GM19452 (cell line): ENCODE results near the gene KCNF1.

ENCODE experiments used
- ATAC-seq: cut with Tn5 transposase; IDR thresholded peaks from one replicate; pipeline ENCODE4 v1.9.1; 2021; ENCODE audit not compliant: unreplicated experiment

Gene KCNF1

DNA sequence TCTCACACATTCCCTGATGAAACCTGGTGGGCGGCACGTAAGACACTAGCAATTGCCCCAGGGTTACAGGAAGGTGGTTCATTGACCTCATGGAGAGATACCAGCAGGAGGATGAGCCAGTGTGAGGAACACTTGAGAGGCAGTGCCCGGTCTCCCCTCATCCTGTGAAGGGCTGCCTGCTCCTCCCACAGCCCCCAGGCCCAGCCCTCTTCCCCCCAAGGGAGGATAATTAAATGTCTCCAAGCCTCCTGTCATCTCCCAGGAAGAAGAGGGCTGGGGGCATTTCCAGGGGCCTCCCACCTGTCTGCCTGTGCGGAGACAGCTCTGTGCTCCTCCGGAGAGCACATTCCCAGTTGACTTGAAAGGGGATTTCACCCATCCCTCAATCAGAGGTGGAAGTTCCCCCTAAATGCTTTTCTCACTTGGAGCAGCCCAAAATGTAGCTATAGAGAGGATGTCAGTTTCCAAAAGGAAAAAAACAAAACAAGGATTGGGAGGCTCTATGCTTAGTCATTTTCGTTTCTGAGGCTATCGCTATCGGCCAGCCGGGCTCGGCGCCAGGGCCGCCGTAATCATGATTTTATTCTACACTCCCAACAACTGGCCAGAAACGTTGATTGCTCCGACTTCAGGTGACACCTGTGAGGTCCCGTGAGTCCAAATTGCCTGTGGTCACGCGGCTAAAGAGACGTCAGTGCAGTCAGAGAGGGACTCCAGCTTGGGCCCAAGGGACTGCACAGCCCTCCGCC is 7.1 kb downstream of the KCNF1 start:
- no peak for ATAC-seq

DNA sequence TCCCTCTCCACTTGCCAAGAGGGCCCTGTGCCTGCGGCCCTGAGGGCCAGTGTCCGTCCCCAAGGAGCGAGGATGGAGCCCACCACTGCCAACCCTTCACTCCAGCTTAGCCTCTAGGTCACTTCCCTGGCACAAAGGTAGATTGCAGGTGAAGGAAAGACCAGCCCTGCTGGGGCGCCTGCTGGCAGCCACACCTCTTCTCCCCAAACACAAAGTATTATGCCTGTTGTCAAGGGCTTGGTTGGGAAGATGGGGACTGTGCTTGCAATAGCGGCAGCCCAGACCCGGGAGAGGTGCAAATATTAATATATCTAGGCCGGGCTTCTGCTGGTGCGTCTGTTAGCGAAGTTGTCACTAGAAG is 7.7 kb downstream of the KCNF1 start:
- ATAC-seq = no peak

DNA sequence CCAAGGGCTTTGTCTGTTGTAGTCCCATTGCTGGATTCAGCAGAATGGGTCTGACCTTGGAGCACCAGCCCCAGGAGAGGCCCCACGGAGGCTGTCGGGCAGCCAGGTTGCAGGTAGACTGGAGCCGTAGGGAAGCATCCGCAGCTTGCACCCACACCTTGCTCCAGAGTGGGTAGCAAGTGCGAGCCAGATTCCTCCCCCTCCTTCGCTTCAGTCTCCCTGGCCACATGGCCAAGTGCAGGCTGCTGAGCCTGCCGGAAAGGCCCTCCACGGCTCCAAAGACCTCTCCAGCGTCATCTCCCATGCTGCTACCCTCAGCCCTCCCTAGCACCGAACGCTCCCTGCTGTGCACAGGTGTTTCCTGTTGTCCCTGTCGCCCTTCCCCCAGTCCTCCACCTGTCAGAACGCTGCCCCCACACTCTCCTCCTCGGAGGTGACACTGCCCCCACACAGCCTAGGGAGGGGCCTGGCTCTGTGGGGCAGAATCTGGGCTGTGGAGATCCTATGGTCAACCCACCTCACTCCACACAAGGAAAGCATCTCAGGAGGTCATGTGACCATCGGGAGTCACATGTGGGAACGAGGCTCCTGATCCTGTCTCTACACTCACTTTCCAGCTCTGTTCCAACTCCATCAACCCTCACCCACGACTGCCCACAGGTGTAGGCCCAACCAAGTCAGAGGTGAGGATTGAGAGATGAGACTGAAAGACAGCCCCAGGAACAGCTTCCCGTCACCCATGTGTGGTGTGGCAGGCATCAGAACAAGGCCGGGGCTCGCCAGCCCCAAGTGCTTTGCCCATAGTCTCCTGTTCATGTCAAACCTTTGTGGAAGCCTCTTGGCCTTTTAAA is 8.3 kb downstream of the KCNF1 start:
- no peak for ATAC-seq

DNA sequence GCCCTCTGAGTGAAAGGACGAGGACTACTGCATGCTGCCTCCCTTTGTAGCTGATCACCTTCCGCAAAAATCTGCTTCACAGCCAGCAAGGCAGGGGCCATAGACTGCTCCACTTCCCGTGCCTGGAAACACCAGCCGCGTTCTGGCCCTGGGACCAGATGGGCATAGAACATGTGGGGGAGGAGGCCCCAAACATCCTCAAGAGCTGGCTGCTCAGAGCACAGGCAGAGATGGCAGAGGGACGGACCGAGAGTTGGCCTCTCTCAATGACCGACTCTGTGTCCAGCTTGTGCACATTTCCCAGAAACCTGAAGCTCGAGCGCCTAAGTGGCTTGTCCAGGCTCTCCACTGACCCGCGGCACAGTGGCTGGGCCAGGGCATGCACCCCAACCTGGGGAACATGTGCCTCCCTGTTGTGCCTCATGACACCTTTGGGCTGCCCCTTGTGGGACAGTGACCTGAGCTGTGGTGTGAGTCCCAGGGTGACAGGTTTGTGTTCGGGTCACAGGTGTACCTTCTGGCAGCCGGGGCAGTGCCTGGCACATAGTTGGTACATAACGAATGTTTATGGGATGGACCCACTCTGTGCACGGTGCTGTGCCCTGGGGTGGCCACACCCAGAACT is 9.1 kb downstream of the KCNF1 start:
- ATAC-seq = no peak

DNA sequence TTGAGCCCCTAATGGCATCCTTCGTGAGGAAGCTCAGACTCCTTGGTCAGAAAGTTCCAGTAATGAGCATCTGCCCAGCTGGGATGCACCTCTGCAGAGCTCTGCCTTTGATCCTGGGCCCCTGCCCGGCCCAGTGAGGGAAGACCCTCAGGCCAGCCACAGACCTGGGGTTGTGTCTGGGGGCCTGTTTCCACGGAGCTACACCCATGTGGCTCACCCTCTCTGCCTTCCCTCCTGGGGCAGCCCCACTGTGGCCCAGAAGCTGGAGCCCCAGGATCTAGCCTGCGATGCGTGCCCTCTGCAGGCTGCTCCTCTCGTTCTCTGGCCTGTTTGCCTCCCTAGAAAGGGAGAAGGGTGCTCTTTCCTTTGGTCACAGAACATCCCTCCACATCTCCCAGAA is 9.8 kb downstream of the KCNF1 start:
- no peak for ATAC-seq

DNA sequence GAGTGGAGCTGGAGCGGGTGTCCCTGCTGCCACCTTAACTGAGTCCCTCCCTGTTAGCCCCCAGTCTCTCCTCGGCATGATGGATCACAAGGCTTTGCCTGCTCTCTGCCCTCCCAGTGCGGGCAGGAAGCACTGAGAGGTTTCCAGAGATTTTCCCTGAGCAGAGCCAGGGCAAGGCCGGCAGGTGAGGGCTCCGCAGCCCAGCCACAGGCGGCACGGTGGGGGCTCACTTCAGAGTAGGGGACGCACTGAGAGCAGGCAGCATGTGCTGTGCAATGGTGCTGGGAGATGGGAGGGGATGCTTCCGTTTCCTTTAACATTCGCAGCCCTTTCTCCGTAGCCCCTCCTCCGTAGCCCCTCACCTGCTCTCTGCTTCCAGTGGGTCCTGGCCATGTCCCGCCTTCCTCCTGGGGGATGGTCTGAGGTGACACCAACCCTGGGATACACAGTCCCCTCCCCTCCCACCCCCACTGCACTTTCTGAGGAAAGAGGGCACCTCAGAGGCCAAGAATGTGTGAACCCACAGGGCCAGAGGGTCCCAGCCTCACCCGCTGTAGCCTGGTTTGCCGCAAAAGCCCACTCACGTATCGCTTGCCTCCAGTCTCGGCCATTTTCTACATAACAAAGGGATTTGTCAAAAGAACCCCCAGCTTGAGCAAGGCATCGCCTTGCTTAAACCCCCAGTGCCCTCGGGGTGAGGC is 10.7 kb downstream of the KCNF1 start:
- no peak for ATAC-seq

DNA sequence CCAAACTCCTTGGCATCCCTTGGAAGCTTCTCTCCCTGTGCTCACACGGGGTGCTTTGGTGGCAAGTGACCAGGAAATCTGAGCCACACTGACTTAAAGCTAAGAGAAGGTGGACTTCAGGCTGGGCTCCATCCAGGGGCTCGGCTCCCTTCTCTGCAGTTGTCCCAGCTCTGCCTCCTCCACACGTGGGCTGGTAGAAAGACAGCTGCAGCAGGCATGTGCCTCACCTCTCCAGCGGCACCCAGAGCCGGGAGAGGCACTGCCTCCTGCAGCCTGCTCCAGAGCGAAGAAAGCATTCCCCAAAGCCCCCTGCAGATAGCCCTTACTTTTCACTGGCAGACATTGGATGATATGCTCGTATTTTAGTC is 11.3 kb downstream of the KCNF1 start:
- no peak for ATAC-seq

DNA sequence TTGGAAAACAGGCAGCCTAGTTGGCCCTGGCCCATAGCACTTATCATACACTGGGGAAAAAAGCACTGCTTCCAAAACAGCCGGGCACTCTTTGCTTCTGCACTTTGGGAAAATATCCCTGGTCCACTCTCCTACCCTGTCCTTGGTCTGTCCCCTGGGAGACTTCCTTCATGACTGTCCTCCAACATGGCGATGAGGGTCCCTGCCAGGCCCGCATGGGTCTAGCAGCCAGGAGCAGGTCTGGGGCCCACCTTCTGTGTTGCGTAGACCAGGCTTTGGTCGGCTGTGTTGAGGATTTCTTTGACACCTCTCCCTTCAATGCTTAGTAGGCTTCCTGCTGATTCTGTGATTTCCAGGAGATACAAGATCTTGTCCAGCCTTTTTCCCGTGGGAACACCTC is 12.2 kb downstream of the KCNF1 start:
- ATAC-seq = no peak

DNA sequence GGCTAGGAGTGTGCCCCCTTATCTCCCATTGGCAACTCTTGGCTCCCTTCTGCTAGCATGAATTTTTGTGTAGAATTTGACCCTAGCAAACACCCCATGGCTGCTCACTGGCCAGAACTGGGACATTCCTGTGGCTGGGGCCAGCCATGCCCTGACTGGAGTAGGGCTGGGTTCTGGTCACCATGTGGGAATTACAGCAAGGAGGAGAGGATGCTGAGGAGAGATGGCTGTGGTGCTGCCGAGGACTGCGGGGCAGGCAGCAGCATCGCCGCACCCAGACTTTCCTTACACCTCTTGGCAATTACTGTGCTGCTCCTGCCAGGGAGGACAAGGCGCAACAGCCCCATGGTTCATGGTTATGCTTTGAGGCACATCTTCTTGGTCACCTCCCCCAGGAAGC is 12.7 kb downstream of the KCNF1 start:
- no peak for ATAC-seq

DNA sequence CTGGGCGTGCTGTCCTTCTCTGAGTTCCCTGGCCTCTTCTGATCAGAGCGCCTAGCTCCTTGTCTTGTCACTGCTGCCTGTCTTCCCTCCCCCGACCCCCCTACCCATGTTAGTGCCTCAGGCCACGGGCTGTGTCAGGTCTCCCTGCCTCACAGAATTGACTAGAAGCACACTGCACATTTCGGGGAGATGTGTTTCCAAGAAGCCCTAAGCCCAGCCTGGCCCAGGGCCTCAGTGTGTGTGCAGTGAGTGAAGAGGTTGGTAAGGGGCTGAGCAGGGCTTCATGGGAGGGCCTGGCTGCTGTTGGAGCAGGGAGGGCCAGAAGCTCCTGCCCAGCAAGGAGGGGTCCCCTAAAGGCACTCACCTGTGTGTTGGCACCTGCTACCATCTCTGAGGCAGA is 13.1 kb downstream of the KCNF1 start:
- ATAC-seq = no peak

DNA sequence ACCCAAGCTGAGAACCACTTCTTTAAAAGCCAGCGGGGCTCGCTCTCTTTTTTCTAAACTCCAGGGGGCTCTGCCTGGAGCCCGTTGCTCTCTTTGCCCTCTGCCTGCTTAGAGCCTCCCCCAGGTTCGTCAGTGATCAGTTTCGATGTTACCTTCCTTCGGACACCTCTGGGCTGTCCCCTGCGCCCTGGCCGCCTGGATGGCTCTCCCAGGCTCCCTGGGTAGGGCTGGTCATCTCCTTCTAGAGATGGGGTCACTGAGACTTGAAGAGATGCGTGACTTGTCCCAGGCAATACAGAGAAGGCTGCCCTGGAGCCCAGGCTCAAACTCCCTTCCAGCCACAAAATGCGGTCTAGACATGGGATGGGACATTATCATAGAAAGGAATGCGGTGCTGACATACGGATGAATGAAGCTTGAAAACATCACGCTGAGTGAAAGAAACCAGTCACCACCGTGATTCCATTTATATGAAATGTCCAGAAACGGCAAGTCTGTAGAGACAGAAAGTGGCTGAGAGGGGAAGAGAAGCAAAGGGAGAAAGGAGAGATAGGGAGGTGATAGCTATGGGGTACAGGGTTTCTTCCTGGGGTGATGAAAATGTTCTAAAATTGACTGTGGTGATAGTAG is 14.6 kb downstream of the KCNF1 start:
- no peak for ATAC-seq

DNA sequence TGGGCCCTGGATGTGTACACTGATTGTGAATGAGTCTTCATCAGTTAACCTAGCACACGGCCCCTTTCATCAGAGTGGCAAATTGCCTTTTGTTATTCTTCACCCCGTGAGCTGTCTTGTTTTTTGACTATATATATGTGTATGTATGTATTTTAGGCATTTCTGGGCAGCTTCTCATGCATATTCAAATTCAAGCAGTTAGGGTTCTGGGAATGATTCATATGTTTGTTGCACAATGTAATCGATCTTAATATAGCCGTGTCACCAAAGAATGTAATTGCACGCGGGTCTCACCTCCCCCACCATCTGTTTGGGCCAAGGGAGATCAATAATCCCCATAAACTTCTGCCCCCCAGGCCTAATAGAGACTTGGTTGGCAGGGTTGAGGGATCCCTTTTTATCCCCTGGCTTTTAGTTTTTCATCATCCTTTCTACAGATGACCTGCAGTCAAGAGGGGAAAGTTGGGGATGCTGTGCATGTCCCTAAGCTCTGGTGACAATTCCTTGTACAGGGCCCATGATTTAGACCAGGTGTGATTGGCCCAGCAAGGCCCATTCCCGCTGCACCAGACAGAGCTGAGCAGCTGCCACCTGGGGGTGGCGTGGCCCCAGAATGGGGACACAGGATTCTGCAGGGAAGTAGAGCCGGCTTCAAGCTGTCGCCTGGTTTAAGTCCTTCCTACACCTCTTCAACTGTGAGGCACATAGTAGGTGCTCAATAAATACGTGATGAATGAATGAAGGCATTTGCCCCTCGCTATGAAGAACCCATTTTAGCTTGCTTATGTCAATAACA is 19.2 kb downstream of the KCNF1 start:
- no peak for ATAC-seq

DNA sequence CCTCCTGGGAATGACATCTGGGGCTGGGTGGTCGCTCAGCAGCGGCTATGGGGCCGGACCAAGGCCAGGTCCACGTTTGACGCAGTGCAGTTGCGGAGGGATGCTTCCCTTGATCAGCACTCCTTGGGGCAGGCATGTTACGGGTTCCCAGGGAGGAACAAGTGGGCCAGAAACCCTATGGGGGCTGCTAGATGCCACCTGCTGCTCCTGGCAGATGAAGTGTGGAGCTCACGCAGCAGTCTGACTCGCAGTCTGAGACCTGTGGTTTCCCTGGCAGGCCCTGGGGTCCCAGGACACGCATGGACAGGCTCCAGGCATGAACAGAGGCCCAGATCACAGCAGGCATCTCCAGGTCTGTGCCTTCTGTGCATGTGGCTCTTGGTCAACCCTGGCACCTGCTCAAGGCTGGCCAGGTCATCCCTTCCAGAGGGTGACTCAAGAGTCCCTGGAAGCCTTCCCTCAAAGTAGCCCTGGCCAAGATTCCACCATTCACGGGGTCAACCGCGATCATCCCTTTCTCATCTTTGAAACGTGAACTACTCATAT is 20.0 kb downstream of the KCNF1 start:
- no peak for ATAC-seq

DNA sequence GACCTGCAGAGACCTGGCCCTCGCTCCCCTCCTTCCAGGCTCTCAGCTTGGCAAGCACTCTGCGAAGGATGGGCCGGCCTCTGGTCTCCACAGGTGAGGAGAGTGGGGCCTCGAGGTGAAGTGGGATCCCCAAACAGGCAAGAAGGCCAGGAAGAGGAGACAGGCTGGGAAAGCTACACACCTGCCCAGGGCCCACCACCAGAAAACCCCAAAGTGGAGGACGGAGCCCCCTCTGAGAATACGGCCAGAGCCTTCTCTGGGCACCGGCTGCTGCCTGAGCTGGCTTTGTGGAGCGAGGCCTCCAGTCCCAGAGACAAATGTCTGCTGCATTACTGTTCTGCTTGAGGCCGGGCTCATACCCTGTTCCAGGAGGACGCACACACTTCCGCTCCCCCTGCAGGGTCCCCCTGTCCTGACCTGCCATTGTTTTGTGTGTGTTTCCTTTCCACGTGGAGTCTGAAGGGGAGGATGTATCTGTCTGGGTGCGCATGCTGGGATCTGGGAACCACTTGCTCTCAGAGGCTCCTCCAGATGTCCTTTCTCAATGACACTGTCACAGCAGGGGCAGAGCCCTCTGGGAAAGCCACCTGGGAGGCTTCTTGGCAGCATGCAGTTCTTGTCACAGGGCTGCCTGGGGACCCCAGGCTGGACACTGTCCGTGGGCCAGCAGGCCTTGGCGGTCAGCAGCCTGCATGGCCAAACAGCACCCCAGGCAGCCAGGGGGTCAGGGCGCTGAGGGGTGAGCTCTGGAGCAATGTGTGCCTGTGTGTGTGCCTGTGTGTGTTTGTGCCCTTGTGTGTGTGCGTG is 20.8 kb downstream of the KCNF1 start:
- no peak for ATAC-seq

DNA sequence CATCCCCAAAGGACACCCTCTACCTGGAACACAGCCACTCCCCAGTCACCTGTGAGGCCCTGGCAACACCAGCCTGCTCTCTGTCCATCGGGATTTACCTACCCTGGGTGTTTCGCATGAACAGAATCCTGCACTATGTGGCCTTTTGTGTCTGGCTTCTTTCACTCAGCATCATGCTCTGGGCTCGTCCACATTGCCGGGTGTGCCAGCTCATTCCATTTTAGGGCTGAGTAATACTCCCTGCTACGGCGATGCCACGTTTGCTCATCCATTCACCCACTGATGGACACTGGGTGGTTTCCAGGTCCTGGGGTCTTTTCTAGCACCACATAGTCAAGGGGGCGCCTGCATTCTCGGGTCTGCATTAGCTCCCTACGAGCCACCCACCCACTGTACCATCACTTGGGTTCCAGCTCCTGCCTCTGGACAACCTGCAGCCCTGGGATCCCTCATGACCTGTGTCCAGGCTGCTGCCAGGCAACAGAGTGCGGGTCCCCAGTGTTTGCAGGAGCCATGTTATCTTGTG is 22.0 kb downstream of the KCNF1 start:
- ATAC-seq = no peak

DNA sequence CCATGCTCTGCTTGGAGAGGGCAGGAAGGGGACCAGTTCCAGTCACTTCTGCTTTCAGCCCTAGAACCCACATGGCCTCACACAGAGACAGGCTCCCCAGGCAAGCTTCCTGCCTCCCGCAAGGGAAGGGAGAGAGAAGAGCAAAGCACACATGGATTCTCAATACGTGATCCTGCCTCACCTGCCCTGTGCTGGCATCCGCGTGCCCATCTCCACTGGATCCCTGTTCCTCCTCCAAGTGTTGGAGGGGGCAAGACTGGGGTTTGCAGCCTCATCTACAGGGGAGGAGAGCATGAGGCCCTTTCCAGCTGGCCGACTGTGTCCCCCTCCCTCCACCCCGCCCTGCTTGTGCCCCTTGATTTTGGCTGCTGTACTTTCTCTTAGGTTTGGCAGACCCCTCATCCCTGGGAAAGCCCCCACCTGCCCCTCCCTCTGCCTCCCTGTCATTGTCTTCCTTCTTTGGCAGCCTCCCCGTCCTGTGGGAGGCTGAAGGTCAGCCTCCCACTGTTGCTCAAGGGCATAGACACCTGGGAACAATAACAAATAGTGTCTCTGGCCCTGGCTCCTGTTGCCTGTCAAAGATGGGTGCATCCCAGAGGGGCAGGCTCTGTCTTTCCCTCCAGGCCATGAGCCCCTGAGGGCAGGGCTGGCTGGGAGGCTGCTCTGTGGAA is 22.7 kb downstream of the KCNF1 start:
- no peak for ATAC-seq

DNA sequence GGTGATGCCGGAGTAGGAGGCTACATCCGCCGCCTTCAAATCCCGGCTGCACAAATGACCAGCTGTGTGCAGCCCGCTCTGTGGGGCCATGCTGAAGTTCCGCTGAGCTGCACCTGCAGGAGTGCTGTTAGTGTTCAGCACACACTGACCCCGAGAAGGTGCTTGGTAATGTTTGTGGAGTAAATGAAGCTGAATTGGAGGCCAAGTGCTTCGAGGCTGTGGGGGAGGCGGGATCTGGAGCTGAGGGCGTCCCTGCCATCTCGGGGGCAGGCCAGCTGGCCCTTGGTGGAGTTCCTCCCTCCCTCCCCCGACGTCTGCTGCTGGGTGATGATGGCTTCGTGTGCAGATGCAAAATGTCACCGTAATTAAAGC is 23.2 kb downstream of the KCNF1 start:
- no peak for ATAC-seq

DNA sequence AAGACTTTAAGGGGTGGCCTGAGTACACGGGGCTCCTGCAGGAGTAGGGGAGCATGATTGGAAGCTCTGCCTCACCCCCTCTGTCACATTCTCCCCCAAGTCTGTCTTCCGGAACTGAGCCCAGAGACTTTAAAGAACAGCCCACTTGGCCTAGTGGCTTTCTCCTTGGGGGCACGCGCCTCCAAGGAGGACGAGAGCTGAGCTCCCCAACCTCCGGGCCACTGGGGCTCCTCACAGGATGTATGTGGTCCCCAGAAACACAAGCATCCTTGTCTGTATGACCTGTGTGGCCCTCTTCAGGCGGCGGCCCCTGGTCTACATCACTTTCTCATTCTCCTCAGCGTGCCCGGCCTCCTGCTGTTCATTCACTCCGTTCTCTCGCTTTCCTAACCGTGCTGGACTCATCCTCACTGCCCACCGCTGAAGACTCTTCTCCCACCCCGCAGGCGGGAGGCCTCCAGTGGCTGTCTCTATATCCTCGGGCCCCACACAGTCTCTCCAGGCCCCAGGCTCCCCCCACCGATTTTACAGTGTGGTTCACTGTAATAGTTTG is 23.7 kb downstream of the KCNF1 start:
- ATAC-seq = no peak
